Spleen (tissue), 7 donors: ENCODE results near the gene STRADA.

Experiments used
- CTCF ChIP-seq, 11 experiments: fragments of 200-600 bp in 7 of 11; fragments of 450-650 bp in 4 of 11; sonication (generic) in 4 of 11; IDR thresholded peaks in 8 of 11; conservative IDR thresholded peaks in 3 of 11; 1 replicate in 7 of 11; 2 replicates in 4 of 11; pipeline versions ENCODE4 v1.4.0 to v1.8.0; 2016 to 2021; ENCODE audit warnings: antibody characterized with exemption in 11 of 11, inconsistent platforms in 4 of 11, mild to moderate bottlenecking in 1 of 11
- POLR2A ChIP-seq, 3 donors: fragments of 450-650 bp; IDR thresholded peaks; one replicate each; pipeline ENCODE4 v1.5.1; 2017; ENCODE audit warnings: antibody characterized with exemption in 3 of 3, mild to moderate bottlenecking in 1 of 3
- donor health status: DM: no; HTN: no; CAD: no; lungs with moderate emphysema.
- donor health status: DM: no; HTN: no; CAD: no.
- donor health status: DM: no; HTN: no; CAD: no.

GRCh38 chr17:63768433-63768832, 26.8 kb upstream of the STRADA start:
- no peak for TF ChIP-seq CTCF (IDR thresholded peaks at IDR 0.05 in 8 of 11, conservative IDR thresholded peaks at IDR 0.05 in 3 of 11)
- TF ChIP-seq POLR2A (IDR thresholded peaks at IDR 0.05): no peak
